ENCODE results near the gene ATP6V1B1.

The ATP6V1B1 gene

DNA sequence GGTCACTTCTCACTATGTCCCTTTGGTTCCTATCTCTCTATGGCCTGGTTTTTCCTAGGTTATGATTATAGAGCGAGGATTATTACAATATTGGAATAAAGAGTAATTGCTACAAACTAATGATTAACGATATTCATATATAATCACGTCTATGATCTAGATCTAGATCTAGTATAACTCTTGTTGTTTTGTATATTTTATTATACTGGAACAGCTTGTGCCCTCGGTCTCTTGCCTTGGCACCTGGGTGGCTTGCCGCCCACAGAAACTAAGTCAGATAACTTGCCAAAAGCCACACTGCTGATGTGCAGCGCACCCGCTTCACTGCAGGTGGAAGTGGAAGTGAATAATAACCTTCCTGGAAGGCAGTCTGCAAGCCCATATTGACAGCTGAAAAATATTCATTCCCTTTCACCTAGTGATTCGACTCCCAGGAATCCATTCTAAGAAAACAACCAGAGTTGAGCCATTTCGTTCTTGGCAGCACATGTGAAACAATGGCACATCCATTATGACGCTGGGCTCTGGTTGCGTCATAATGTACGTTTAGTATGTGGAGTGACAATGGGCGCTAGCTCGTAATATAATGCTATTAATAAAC lies 42.0 kb downstream of the ATP6V1B1 start:
- TF ChIP-seq, protein P1, sequence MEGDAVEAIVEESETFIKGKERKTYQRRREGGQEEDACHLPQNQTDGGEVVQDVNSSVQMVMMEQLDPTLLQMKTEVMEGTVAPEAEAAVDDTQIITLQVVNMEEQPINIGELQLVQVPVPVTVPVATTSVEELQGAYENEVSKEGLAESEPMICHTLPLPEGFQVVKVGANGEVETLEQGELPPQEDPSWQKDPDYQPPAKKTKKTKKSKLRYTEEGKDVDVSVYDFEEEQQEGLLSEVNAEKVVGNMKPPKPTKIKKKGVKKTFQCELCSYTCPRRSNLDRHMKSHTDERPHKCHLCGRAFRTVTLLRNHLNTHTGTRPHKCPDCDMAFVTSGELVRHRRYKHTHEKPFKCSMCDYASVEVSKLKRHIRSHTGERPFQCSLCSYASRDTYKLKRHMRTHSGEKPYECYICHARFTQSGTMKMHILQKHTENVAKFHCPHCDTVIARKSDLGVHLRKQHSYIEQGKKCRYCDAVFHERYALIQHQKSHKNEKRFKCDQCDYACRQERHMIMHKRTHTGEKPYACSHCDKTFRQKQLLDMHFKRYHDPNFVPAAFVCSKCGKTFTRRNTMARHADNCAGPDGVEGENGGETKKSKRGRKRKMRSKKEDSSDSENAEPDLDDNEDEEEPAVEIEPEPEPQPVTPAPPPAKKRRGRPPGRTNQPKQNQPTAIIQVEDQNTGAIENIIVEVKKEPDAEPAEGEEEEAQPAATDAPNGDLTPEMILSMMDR (IDR thresholded peaks at IDR 0.05; ENCODE audit: borderline replicate concordance, insufficient read depth, low read depth, low read length) = no peak
- no peak overlapping the region for H3K4me3 ChIP-seq (ENCODE audit: low read depth, low read length)

DNA sequence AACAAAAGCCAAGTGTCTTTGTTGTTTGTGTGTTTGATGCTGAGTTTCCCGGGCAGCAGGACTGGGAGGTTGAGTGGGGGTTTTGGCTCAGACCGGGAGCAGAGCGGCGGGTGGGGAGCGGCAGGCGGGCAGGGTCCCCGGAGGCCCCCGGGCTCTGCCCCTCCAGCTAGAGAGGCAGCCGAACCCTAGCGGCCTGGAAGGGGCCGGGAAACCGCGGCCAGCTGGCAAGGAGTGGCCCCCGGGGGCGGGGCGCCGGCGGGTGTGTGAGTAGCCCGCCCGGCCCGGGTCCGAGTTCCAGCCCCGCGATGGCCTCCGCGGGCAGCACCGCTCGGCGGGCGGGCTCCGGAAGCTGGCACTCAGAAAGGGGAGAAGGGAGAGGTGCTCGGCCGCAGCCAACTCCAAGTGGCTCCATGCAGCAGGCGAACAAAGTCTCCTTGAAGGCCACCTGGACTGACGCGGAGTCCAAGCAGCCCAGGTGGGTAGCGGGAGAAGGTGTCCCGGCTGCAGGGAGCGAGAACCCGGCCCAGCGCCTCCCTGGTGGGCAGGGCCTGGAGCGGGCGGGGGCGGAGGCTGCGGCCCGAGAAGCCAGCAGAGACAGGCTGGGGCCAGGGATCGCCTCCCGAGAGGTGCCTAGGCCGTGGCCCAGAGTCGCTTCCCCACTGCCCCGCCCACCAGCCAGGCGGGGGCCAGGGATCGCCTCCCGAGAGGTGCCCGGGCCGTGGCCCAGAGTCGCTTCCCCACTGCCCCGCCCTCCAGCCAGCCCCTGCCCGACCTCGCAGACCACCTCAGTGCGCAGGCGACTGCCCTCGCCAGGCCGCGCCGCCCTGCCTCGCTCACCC lies 42.9 kb downstream of the ATP6V1B1 start, which contains the start of gene ANKRD53:
ANKRD53 (plus strand) TSS at position 290 of the 839 bp plus-strand sequence; CDS start at position 306, 16 bp downstream.
- TF ChIP-seq, protein P1 (IDR thresholded peaks at IDR 0.05; ENCODE audit: borderline replicate concordance, insufficient read depth, low read depth, low read length) = no peak
- H3K4me3 ChIP-seq (ENCODE audit: low read depth, low read length) = peak within 1 kb of the TSS; percentile 40

DNA sequence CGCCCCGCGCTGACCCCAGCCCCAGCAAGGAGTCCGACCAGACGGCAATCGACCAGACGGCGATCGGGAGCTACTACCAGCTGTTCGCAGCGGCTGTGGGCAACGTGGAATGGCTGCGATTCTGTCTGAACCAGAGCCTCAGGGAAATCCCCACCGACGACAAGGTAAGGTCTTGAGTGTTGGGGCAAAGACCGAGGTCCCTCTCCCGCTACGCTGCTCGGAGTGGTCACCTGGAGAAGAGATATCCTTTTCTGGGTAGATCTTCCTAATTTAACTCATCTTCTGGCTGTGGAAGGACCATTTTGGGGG lies 43.4 kb downstream of the ATP6V1B1 start:
- H3K4me3 ChIP-seq (ENCODE audit: low read depth, low read length) = no peak overlapping the region
- TF ChIP-seq, protein P1 (IDR thresholded peaks at IDR 0.05; ENCODE audit: borderline replicate concordance, insufficient read depth, low read depth, low read length) = no peak

DNA sequence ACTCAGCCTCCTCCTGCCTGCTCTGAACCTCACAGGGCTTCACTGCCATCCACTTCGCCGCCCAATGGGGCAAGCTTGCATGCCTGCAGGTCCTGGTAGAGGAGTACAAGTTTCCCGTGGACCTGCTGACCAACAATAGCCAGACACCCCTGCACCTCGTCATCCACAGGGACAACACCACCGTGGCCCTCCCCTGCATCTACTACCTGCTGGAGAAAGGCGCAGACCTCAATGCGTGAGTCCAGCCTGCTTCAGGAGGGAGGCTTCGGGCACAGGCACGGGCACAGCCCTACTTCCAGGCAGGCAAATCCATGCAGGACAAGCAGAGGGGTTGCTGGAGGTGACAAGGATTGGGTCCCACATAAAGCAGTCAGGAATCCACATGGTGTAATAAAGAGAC lies 43.9 kb downstream of the ATP6V1B1 start:
- no peak overlapping the region for H3K4me3 ChIP-seq (ENCODE audit: low read depth, low read length)
- TF ChIP-seq, protein P1 (IDR thresholded peaks at IDR 0.05; ENCODE audit: borderline replicate concordance, insufficient read depth, low read depth, low read length) = no peak

DNA sequence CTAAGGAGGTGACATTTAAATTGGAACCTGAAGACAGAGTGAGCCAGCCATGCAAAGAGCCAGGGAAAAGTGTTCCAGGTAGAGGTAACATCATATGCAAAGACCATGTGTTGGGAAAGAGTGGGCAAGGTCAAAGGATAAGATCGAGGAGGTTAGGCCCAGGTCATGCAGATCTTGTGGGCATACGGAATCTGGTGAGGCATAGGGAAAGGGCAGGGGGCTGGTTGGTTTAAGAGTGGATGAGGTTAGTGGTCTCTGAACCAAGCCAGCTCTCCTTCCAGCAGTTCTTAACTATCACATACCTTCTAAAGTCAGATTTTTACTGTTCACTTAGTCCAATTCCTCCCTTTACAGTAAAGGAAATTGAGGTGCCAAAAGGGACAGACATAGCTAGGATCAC lies 45.7 kb downstream of the ATP6V1B1 start:
- TF ChIP-seq, protein P1 (IDR thresholded peaks at IDR 0.05; ENCODE audit: borderline replicate concordance, insufficient read depth, low read depth, low read length) = no peak
- no peak overlapping the region for H3K4me3 ChIP-seq (ENCODE audit: low read depth, low read length)

DNA sequence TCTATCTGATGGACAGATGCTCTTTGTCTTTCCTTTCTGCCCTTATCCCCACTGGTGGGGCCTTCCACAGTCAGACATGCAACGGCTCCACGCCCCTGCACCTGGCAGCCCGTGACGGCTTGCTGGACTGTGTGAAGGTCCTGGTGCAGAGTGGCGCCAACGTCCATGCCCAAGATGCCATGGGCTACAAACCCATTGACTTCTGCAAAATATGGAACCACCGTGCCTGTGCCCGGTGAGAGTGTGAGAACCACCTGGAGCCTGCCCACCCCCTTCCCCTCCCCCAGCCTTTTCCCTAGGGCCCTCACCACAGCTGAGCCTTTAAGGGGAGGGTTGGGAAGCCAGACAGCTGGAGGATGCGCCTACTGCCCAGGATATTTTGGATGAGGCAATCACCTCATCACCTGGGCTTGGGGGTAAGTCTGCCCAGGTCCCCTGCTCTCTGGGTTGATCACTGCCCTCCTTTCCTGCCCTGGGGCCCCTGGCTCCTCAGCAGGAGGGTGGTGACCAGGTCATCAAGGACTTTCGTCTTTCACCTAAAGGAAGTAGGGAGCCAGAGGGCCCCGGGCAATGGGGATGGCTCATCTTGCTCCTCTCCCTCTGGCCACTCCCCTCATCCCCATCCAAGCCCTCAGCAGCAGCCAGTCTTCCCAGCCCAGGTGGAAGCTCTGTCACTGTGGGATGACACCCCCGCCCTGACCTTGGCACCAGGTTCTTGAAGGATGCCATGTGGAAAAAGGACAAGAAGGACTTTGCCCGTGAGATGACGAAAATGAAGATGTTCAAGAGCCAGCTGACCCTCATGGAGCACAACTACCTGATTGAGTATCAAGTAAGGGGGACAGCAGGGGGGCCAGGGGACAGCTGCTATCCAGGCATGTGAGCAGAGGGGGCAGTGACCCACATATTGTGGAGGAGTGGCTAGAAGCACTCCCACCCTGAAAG lies 46.4 kb downstream of the ATP6V1B1 start:
- TF ChIP-seq, protein P1 (IDR thresholded peaks at IDR 0.05; ENCODE audit: borderline replicate concordance, insufficient read depth, low read depth, low read length) = no peak
- no peak overlapping the region for H3K4me3 ChIP-seq (ENCODE audit: low read depth, low read length)

Data from GM12875 (cell line).